Testis (tissue), 2 donors: Measurements from ENCODE around the gene KCNIP3.

ENCODE experiments used
- CTCF ChIP-seq, 3 experiments: fragments of 450-650 bp in 2 of 3; fragments of 200-600 bp in 1 of 3; sonication (generic) in 1 of 3; IDR thresholded peaks; one replicate each; pipeline ENCODE4 v1.5.1; 2016 to 2019; ENCODE audit warnings: antibody characterized with exemption in 3 of 3, mild to moderate bottlenecking in 2 of 3, moderate library complexity in 1 of 3
- POLR2A ChIP-seq: fragments of 450-650 bp; IDR thresholded peaks from one replicate; pipeline ENCODE4 v1.6.1; 2017; ENCODE audit warnings: antibody characterized with exemption, mild to moderate bottlenecking, moderate library complexity

- TF ChIP-seq CTCF (IDR thresholded peaks at IDR 0.05): no peak
- TF ChIP-seq POLR2A: no peak
Measured at GRCh38 chr2:95372845-95373244, 75.7 kb downstream of the KCNIP3 start.
